ENCODE results near the gene ZNF670.

ZNF670 gene

DNA sequence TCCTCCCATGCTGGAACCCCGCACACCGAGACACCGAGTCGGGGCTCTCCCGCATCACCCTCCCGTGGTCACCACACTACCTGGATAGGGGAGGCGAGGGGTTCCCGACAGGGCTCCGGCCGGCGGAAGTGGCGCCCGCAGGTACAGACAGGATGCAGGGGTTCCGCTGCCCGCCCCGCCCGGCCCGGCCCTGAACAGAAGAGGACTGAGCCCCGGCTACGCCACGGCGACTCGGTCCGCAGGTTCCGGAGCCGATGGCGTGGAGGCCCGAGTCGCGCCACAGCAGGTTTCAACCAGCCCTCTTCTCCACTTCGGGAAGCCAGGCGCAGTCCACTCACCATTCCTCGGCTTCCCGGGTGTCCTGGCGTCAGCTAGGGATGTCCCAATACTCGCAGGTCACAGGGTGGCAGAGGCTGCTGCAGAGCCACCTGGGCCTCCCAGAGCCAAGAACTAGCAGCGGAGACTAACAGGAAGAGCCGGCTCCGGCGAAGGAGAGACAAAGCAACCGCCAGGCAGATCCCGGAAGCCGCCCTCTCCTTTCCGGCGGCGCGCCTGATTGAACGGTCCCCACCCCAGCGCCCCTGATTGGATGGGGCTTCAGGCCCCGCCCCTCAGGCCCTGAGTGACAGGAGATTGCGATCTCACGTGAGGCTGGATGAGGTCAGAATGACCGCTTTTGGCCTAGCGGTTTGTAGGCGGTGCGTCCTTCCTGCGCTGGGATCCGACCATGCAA, 25.4 kb upstream of the ZNF670 start, which contains the start of gene ZNF669:
Gene ZNF669, minus strand, starts transcription at position 498 of the 733 bp plus-strand sequence. Its CDS starts 157 bp downstream, at position 341.
- DNase-seq (ENCODE audit: low read depth) = peak; percentile 88

DNA sequence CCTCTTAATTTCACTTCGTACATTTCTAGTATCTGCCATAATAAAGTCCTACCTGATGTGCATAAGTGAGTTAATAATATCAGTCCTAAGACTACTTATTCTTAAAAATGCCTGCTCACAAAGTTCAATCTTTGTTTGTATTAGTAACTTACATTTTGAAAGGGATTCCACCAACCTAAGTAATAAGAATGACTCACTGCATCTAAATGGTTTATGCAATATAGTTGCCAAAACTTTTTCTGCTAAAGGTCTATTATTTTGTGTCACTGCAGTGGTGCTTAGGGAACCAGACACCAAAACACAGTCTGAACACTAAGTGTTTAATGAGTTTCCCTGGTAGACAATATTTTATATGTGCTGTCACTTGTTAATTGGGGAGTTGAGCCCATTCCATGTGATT, 23.8 kb upstream of the ZNF670 start:
- DNase-seq (ENCODE audit: low read depth) = no peak

DNA sequence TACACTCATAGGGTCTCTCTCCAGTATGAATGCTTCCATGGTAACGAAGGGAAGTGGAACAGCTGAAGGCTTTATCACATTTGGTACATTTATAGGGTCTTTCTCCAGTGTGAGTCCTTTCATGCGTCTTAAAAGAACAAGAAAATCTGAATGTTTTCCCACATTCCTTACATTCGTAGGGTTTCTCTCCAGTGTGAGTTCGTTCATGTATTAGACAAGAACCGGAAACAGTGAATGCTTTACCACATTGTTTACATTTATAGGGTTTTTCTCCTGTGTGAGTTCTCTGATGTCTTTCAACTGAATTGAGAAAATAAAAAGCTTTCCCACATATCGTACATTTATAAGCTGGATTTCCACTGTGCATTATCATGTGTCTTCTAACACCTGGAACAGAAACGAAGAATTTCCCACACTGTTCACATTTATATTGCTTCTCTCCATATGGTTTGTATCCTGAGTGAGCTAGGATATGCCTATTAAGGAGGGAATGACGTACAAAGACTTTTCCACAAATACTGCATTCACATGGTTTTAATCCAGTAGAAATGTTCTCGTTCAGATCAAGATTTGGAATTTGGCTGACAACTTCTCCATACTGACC, 22.2 kb upstream of the ZNF670 start:
- DNase-seq (ENCODE audit: low read depth) = no peak

DNA sequence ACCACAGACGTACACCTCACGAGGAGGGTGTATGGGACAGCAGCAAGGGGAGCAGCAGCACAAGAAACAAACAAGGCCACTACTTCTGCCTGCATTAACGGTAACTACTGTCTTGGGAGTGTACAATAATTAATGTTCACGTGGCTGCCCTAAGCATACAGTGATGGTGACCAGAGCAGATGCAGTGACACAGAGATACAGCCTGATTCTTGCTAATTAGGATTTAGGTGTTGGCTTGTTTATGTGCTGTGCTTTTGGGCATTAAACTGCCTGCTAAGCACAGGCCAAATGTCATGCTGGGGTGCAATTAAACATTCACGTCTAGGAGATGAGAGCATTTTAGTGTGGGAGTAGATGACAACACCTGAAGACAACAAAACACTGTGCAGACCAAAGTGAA, 18.3 kb upstream of the ZNF670 start:
- DNase-seq (ENCODE audit: low read depth) = no peak

- DNase-seq (ENCODE audit: low read depth) = no peak
These were observed 17.9 kb upstream of the ZNF670 start for GRCh38 chr1:247096544-247096943.

DNA sequence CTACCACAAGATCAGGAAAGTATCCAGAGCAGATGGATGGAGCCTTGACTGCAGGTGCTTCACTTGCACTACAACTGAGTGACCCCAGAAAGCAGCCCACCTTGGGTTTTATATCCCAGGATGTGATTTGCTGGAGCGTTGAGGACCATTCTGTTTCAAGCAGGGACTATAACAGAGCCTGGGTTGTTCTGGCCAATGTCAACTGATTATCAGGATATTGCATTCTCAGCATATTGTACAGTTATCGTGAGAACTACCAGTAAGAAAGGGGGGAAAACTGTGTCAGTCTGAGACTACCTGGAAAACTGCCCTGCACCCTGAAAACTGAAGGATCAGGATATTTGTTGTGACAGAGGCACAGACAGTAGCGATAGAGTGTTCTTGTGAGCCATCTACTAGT, 17.5 kb upstream of the ZNF670 start:
- no peak for DNase-seq (ENCODE audit: low read depth)

DNA sequence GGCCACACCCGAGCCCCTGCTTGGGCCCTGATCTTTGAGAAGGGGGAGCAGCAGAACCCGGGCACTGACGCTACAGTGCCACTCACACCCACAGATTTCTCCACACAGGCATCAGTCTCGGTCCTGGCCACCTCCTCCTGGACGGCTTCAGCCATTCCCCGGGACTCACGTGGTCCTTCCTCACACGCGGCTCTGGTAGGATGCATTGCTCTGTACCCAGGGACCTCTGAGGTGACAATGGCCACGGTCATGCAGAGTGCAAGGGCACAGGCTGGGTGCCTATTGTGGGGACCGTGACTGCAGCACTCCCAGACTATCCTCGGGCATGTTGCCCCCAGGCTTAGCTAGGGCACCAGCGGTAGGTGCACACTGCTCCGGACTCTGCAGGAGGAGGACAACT, 11.8 kb upstream of the ZNF670 start:
- DNase-seq (ENCODE audit: low read depth) = no peak

DNA sequence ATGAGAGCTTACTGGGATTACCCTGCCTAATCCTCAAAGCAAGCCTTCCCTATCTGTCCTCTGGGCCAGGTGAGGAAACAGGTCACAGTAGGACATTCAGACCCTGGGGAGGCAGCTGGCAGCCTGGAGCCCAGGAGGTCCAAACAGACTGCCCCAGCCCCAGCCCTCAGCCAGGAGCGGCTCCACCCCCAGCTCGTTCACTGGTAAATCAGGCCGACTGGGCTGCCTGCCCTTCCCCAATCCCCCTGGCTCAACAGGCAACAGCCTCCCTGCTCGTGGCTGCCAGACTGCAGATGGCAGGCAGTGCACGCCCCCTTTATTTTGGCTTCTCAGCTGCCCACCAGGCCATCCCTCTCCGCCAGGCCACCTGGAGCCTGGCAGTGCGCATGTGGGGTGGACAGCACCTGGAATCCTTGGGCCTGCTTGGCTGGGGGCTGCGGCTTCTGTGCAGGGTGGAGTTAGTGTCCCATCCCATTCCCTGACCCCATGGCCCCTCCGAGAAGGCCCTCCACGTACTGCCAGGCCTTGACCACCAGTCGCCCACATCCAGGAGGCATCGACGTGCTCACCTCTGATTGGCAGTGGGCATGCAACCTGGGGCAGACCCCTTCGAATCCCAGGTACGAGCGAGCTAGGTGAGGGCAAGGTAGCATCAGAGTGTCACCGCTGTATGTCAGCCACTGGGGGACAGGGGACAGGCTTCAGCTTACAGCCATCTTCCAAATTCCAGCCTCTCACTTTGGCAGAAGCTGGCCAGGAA, 11.2 kb upstream of the ZNF670 start:
- DNase-seq (ENCODE audit: low read depth) = no peak

DNA sequence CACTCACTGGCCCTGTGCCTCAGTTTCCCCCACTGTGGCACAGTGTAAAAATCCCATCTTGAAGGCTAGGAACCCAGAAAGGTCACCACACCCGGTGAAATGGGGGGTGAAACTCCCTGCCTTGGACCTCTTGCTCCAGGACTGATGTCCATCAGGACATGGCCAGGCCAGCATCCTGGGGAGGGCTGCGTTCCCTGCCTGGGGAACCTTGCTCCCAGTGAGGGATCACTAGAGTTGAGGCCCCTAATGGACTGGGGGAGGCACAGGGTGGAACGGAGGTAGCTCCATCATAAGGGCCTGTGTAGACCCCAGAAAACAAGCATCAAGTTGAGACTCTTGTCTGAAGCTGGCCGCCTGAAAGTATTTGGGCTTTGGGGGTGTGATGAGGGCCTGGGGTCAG, 10.4 kb upstream of the ZNF670 start:
- DNase-seq (ENCODE audit: low read depth) = no peak

- DNase-seq (ENCODE audit: low read depth) = no peak
These were observed 8.6 kb upstream of the ZNF670 start for GRCh38 chr1:247087256-247087655.

- no peak for DNase-seq (ENCODE audit: low read depth)
These were observed 6.7 kb upstream of the ZNF670 start for GRCh38 chr1:247085310-247085709.

- DNase-seq (ENCODE audit: low read depth) = no peak
These were observed 6.2 kb upstream of the ZNF670 start for GRCh38 chr1:247084771-247085170.

DNA sequence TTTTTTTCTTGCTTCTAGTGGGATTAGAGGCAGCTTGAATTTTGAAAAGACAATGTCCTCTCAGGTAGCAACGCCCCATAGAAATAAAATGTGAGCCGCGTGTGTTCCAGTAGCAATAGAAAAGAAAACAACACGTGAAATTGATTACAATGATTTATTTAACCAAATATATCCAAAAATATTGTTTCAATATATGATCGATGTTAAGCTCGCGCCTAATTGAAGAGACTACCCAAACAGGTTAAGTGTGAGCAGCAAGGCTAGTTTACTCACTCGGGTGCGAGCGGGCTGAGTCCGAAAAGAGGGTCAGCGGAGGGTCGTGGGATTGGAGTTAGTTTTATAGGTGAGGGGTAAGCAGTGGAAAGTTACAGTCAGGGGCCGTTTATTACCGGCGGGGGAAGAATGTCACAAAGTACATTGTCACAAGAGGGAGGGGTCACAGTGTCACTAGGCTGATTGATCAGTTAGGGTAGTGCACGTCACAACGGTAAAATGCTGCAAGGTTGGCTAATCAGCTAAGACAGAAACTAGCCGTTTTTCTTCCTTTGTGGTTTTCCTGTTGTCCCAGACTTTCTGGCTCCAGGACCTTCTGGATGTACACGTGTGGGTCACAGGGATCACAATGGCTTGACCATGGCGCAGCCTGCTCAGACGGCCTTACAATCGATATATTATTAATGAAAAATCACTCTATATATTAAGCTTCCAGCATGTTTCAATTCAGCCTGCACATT, 697 bp upstream of the ZNF670 start:
- DNase-seq (ENCODE audit: low read depth) = no peak

DNA sequence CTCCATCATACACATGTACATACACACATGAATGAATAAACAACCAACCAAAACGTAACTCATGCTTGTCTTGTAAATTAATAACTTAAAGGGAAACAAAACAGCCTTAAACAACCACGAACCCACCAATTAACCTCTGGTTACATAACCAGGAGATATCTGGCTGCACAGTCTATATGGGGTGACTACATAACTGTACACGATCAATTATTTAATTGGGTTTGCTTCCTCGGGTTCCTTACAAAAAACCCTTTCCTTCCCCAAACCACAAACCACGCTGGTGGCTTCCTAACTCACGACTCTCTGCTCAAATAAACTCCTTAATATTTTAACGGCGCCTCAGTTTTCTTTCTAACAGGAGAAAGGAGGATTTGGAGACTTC, 744 bp downstream of the ZNF670 start:
- no peak for DNase-seq (ENCODE audit: low read depth)

- no peak for DNase-seq (ENCODE audit: low read depth)
These were observed 1.4 kb downstream of the ZNF670 start for GRCh38 chr1:247077213-247077612.

DNA sequence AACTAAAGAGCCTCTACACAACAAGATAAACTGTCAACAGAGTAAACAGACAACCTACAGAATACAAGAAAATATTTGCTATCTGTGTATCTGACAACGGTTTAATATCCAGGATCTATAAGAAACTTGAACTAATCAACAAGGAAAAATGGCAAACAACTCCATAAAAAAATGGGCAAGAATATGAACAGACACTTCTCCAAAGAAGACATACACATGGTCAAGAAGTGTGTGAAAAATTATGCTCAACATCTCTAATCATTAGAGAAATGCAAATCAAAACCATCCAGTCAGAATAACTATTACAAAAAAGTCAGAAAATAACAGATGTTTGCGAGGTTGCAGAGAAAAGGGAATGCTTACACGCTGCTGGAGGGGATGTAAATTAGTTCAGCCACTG, 8.0 kb downstream of the ZNF670 start:
- DNase-seq (ENCODE audit: low read depth) = no peak

DNA sequence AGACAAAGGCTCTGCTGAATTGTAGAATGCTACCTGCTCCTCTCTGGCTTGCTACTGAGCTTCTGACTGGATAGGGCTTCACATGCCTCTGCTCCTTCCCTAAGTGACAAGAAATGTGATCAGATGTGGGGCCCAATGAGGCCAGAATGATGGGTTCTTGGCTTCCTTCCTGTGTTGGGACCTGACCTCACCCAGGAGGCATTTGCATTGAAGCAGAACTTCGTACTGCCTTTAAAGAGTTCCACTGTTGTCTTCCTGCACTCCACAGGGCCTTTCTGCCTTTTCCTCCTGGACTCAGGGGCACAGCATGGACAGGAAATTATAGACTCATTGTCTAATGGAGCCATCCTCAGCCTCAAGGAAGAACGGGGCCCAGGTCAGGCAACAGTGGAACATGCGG, 14.3 kb downstream of the ZNF670 start:
- no peak for DNase-seq (ENCODE audit: low read depth)

DNA sequence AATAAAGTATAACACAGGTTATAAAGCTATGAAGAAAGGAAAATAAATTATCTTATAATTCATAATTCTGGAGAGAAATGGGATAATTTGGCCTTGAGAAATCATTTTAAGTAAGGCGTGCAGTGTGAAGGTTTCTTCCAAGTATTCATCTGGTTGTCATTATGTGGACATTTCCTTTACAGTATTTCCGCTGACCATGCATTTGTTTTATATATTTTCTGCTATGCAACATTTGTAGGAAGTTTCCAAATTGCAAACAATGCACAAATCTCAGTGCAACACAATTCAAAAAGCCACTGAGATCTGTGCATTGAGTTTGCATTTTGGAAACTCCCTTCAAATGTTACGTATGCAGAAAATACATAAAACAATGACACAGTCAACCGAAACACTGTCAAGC, 17.8 kb downstream of the ZNF670 start:
- DNase-seq (ENCODE audit: low read depth) = no peak

DNA sequence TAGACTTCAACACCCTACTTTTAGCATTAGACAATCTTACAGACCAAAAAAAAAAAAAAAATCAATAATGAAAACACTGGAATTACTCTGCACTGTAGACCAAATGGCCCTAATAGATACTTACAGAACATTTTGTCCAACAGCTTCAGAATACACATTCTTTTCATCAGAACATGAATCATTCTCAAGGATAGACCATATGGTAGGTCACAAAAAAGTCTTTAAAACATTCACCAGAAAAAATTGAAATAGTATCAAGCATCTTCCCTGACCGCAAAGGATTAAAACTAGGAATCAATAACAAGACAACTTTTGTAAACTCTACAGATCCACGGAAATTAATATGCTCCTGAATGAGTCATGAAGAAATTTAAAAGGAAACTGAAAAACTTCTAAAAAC, 22.5 kb downstream of the ZNF670 start:
- no peak for DNase-seq (ENCODE audit: low read depth)

GRCh38 chr1:247054992-247055415, 23.6 kb downstream of the ZNF670 start:
- DNase-seq (ENCODE audit: low read depth) = no peak

DNA sequence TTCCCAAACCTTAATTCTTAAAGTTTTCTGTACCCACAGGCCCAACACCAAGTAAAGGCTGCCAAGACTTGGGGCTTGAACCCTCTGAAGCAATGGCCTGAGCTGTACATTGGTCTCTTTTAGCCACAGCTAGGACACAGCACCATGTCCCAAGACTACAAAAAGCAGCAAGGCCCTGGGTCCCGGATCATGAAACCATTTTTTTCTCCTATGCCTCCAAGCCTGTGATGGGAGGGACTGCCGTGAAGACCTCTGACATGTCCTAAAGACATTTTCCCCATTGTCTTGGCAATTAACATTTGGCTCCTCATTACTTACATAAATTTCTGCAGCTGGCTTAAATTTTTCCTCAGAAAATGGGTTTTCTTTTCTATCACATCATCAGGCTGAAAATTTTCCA, 30.9 kb downstream of the ZNF670 start:
- DNase-seq (ENCODE audit: low read depth) = no peak

DNA sequence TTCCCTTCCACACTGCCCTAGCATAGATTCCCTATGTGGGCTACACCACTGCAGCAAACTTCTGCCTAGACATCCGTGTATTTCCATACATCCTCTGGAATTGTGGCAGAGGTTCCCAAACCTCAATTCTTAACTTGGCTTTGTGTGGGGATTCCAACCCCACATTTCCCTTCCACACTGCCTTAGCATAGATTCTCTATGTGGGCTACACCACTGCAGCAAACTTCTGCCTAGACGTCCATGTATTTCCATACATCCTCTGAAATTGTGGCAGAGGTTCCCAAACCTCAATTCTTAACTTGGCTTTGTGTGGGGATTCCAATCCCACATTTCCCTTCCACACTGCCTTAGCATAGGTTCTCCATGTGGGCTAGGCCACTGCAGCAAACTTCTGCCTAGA, 31.4 kb downstream of the ZNF670 start:
- no peak for DNase-seq (ENCODE audit: low read depth)

GRCh38 chr1:247043406-247043805, 35.2 kb downstream of the ZNF670 start:
- no peak for DNase-seq (ENCODE audit: low read depth)
